Vagina (tissue), 2 donors: Measurements from ENCODE around the gene MCM3AP. TPM values are rescaled to one million over a fixed set of nuclear protein-coding genes. Genes with fewer than 3 reads are reported as not detected.
"Not testable (repeated sequence)": the region's sequence is repeated elsewhere in the genome, so short reads cannot be mapped to it uniquely, and the experiment has no call there.

Experiments used
- DNase-seq, 2 donors: peaks; one replicate each; pipeline ENCODE4 v3.0.0-alpha.2; 2017; ENCODE audit errors: extremely low spot score in 2 of 2
- H3K27ac ChIP-seq: fragments of 200-600 bp; sonication (generic); one replicate; pipeline ENCODE4 v1.5.1; 2019
- H3K27me3 ChIP-seq: fragments of 200-600 bp; sonication (generic); one replicate; pipeline ENCODE4 v1.5.1; 2019
- H3K36me3 ChIP-seq, 2 donors: fragments of 200-600 bp; sonication (generic); one replicate each; pipeline ENCODE4 v1.5.1; 2017 to 2019
- H3K4me1 ChIP-seq: fragments of 200-600 bp; sonication (generic); one replicate; pipeline ENCODE4 v1.5.1; 2019
- H3K4me3 ChIP-seq, 2 donors: fragments of 200-600 bp; sonication (generic); 1 replicate in 1 of 2; 2 replicates in 1 of 2; pipeline ENCODE4 v1.5.1; 2016 to 2019
- H3K9me3 ChIP-seq: fragments of 200-600 bp; sonication (generic); one replicate; pipeline ENCODE4 v1.5.1; 2019
- CTCF ChIP-seq, 3 experiments: fragments of 450-650 bp in 2 of 3; fragments of 200-600 bp in 1 of 3; sonication (generic) in 1 of 3; IDR thresholded peaks; one replicate each; pipeline ENCODE4 v1.5.1; 2017 to 2019; ENCODE audit warnings: antibody characterized with exemption in 3 of 3, mild to moderate bottlenecking in 2 of 3, moderate library complexity in 2 of 3
- POLR2A ChIP-seq, 2 donors: fragments of 450-650 bp; IDR thresholded peaks; one replicate each; pipeline ENCODE4 v1.6.1; 2017; ENCODE audit warnings: antibody characterized with exemption in 2 of 2, mild to moderate bottlenecking in 2 of 2, moderate library complexity in 2 of 2
- POLR2AphosphoS5 ChIP-seq, 2 donors: sonication (generic); formaldehyde crosslinking; IDR thresholded peaks; one replicate each; pipeline ENCODE4 v1.9.0; 2017; ENCODE audit warnings: antibody characterized with exemption in 2 of 2, mild to moderate bottlenecking in 2 of 2, low read depth in 1 of 2; ENCODE audit not compliant: insufficient read depth in 1 of 2
- intact Hi-C: fragments of 100-400 bp; cut with DNase I; formaldehyde crosslinking; loops from one replicate; pipeline ENCODE4 v1.15.1; 2023
- total RNA-seq: library from RNA; depleted of rRNA; stranded (reverse); fragments of >200 nt; gene quantifications from one replicate; pipeline ENCODE4 v1.2.3, GENCODE V29; 2016

MCM3AP gene
- total RNA-seq, 1 donor from 2014 or later, result 115 TPM

- Histone ChIP-seq H3K4me1 (peaks cover 33% of the 10 kb centered on the region), H3K9me3 (no peaks in the 10 kb centered on the region), H3K36me3 (peaks cover 0 to 6% of the 10 kb centered on the region in 2 donors), H3K27ac (peak overlapping the region; percentile 96), H3K4me3 (peak overlapping the region; percentile 58 to 97), H3K27me3 (no peaks in the 10 kb centered on the region)
- intact Hi-C loops, result loop anchor here (5.0 to 10.0 kb wide), 2 partner anchors 82 to 255 kb away; no protein-coding TSS in a partner anchor
- DNase-seq, result no peak
- TF ChIP-seq POLR2A (IDR thresholded peaks at IDR 0.05) (peak in 1 of 2 donors; percentile 18), POLR2AphosphoS5 (IDR thresholded peaks at IDR 0.05; ENCODE audit: insufficient read depth in 1 of 2, low read depth in 1 of 2) (no peak)
Measured at GRCh38 chr21:46226920-46227599, 58.4 kb downstream of the MCM3AP start.

DNA sequence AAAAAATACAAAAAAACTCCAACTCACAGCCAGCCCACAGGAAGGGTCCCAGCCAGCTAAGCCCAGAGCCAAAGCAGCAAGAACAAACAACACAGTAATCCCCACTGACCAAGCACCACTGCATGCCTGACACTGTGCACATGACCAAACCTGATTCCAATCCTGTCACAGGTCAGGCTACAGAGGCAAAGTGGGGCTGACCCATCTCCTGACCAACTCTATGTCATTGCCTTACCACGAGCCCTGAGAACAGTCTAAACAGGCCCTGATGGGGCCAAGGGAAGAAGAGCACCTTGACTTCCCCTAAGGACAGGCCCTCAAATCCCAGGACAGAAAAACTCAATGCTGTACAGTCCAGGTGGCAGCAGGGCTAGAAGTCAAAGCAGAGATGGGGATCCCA is 59.3 kb downstream of the MCM3AP start:
- Histone ChIP-seq H3K27ac (peak overlapping the region; percentile 96), H3K9me3 (no peaks in the 10 kb centered on the region), H3K4me3 (no peak overlapping the region), H3K27me3 (no peaks in the 10 kb centered on the region), H3K4me1 (peaks cover 33% of the 10 kb centered on the region), H3K36me3 (peaks cover 0 to 9% of the 10 kb centered on the region in 2 donors)
- no peak for DNase-seq
- TF ChIP-seq POLR2A (IDR thresholded peaks at IDR 0.05), result no peak
- no peak for TF ChIP-seq CTCF (IDR thresholded peaks at IDR 0.05)
- no peak for TF ChIP-seq POLR2AphosphoS5 (IDR thresholded peaks at IDR 0.05; ENCODE audit: insufficient read depth in 1 of 2, low read depth in 1 of 2)
- intact Hi-C loops, result loop anchor here (5.0 to 10.0 kb wide), 2 partner anchors 81 to 254 kb away; no protein-coding TSS in a partner anchor

GRCh38 chr21:46223661-46224060 is 61.8 kb downstream of the MCM3AP start:
- peaks cover 21% of the 10 kb centered on the region for H3K4me1 ChIP-seq
- H3K27ac ChIP-seq, H3K9me3 ChIP-seq, DNase-seq, H3K4me3 ChIP-seq, H3K27me3 ChIP-seq: not testable (repeated sequence)
- intact Hi-C loops, result loop anchor here (10.0 kb wide), 1 partner anchor 79 kb away; no protein-coding TSS in a partner anchor
- peaks cover 0 to 20% of the 10 kb centered on the region in 2 donors for H3K36me3 ChIP-seq

- intact Hi-C loops, result loop anchor here (10.0 kb wide), 1 partner anchor 78 kb away; no protein-coding TSS in a partner anchor
- Histone ChIP-seq H3K4me1 (peaks cover 21% of the 10 kb centered on the region), H3K9me3 (no peaks in the 10 kb centered on the region), H3K27me3 (no peaks in the 10 kb centered on the region), H3K36me3 (peaks cover 0 to 20% of the 10 kb centered on the region in 2 donors), H3K27ac (no peak overlapping the region), H3K4me3 (no peak overlapping the region)
- TF ChIP-seq POLR2AphosphoS5 (IDR thresholded peaks at IDR 0.05; ENCODE audit: insufficient read depth in 1 of 2, low read depth in 1 of 2), result no peak
- no peak for TF ChIP-seq CTCF (IDR thresholded peaks at IDR 0.05)
- TF ChIP-seq POLR2A (IDR thresholded peaks at IDR 0.05), result no peak
- DNase-seq, result no peak
Measured at GRCh38 chr21:46223217-46223616, 62.2 kb downstream of the MCM3AP start.

DNA sequence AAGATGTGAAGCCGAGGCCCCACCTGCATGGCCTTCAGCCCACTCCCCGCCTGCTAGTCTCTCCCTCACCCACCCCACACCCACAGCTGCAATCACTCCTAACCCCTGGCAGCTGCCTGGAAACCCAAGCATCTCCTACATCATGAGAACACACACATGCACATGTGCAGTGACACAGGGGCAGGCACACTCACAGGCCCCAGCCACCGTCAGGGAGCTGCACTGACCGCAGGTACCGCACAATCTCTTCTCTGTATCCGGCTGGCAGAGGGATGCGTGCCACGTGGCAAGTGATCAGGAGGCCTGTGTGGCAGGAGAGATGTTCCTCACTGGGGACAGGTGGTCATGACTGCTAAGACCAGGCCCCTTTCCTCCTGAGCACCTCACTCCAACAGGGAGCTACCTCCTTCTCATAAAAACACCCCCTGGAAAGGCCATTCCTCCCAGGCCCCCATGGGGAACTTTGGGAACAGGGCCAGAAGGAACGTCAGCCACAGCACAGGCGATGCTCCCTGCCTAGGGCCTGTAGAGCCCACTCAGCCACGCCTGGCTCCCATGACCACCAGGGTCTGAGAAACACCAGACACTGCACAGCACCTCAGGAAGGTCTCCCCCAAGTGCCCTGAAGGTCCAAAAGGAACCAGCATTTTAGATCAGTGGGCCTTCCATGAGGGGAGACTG is 62.8 kb downstream of the MCM3AP start:
- Histone ChIP-seq H3K27me3 (no peaks in the 10 kb centered on the region), H3K9me3 (no peaks in the 10 kb centered on the region), H3K4me1 (peaks cover 14% of the 10 kb centered on the region), H3K4me3 (no peak overlapping the region), H3K36me3 (peaks cover 0 to 20% of the 10 kb centered on the region in 2 donors), H3K27ac (no peak overlapping the region)
- DNase-seq, result no peak
- intact Hi-C loops, result loop anchor here (10.0 kb wide), 1 partner anchor 78 kb away; no protein-coding TSS in a partner anchor
- TF ChIP-seq CTCF (IDR thresholded peaks at IDR 0.05), result no peak
- no peak for TF ChIP-seq POLR2A (IDR thresholded peaks at IDR 0.05)
- no peak for TF ChIP-seq POLR2AphosphoS5 (IDR thresholded peaks at IDR 0.05; ENCODE audit: insufficient read depth in 1 of 2, low read depth in 1 of 2)
